Stimulated activated CD4-positive, alpha-beta T cell treated with anti-CD3 and anti-CD28 coated beads, Interleukin-12 subunit alpha, Interleukin-12 subunit beta, amount 100 ng/mL, for 48 hours (primary cell): ENCODE data around the gene THRB.

Source experiments
- DNase-seq, 3 donors: peaks; one replicate each; pipeline ENCODE4 v3.0.0-alpha.2; 2020; ENCODE audit warnings: low read depth in 2 of 3, low spot score in 1 of 3

THRB gene

DNA sequence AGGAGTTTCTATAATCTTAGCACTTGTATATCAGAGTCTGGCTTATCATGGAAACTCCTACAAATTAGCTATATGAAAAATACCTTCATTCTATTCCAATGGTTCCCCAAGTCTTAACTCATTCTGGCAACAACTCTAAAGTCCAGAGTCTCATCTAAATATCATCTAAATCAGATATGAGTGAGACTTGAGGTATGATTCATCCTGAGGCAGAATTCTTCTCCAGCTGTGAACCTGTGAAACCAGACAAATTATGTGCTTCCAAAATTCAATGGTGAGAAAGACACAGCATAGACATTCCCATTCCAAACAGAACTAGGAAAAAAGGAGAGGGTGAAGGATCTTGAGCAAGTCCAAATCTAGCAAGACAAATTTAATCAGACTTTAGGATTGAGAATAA lies 138.8 kb downstream of the THRB start:
- DNase-seq = no peak

DNA sequence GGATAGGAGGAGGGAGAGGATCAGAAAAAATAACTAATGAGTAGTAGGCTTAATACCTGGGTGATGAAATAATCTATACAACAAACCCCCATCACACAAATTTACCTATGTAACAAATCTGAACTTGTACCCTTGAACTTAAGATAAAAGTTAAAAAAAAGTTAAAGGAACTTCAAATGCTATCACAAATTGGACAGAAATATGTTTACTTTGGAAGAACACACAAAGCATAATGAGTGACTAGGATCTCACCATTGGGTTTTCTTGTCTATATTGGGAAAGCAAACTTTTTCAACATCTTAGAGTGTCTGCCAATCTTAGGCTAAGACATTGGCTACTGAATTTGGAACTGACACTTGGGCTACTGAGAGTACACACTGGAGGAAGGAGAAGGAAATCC lies 140.4 kb downstream of the THRB start:
- no peak for DNase-seq

DNA sequence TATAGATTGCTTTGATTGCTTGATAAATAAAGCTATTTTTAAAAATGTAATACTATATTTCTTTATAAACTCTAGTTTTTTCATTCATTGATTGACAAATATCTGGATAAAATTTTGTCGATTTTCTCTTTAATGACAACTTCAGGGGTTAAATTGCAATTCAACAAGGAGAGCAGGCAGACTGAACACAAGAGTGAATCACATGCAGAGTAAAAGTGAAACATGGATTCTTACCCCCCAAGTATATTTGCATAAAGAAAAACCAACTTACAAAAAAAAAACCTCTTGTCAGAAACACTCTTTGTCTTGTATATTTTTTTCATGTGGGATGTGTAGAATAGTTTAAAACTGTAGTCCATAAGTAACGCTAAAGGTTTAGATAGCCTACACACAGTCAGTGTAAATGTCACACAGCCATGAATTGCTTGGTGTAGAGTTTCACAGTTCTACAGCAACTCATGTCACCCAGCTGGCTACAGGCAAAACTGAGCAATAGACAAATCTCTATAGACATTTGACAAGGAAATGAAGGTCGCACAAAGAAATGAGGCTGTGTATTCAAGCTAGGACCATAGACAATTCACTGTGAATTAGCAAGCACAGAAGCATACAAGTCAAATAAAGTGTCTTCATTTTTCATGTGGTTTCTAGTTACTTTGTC lies 141.6 kb downstream of the THRB start:
- no peak for DNase-seq

DNA sequence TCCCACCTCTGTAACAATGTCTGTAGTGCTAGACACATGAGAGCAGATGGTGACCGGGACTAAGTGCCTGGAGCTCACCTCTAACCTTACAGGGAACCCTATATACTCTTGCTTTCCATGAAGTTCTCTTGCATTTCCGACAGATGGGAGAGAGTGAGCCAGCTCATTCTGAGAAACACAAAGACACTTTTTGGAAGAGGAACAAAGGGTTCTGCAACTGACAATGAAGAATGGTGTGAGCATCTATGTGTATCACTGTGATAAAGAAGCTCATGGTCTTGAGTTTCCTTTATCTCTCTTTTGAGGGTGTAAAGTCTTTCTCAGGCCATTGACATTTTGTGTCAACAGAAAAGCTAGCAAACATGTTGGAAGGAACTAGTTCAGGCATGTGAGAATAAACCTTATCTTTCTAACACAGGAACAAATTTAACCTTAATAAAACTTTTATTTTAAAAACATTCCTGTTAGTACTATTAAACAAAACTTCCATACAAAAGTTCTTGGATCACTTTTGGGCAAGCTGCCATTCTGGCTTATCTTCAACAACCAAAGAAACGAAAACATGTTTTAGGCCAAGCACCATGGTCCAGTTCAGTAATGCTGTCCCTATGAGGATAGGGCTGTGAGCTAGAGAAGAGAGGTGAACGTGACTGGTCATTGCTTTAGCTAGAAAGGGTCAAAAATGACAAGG lies 142.7 kb downstream of the THRB start:
- no peak for DNase-seq

DNA sequence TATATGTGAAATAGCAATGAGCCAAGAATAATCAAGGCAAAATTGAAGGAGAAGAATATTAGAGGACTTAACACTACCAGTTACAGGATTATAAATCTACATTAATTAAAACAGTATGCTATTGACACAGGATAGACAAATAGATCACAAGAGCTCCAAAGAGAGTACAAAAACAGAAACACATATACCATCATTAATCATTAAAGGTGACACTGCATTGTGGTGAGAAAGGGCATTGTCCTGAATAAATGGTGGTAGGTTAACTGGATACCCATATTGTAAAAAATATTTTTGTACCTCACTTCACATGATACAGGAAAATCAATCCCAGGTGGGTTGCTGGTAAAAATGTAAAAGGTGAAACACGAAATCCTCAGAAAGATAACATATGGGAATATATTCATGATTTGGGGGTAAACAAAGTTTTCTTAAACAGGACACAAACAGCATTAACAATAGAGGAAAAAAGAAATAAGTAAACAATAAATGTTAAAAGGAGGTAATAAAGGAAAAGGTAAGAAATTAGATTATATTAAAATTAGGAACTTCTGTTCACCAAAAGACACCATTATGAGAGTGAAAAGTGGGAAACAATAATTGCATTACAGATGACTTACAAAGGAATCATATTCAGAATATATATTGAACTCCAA lies 145.2 kb downstream of the THRB start:
- no peak for DNase-seq

DNA sequence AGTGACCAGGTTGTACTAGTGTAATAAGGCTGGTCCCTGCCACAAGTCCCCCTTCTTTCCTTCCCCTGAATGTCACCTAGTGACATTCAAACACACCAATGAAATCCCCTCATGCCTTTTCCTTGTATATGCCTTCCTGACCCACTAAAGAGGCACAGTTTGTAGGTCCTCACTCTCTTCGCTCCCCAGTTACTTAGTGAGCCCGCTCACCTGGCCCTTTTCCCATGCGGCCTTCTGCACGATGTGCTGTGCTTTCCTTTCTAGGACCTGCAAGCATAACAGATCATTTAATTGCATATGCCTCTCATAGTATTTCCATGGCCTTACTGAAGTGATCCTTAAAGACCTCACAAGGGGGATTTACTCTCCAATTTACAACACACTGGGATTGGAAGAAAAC lies 146.3 kb downstream of the THRB start:
- no peak for DNase-seq

DNA sequence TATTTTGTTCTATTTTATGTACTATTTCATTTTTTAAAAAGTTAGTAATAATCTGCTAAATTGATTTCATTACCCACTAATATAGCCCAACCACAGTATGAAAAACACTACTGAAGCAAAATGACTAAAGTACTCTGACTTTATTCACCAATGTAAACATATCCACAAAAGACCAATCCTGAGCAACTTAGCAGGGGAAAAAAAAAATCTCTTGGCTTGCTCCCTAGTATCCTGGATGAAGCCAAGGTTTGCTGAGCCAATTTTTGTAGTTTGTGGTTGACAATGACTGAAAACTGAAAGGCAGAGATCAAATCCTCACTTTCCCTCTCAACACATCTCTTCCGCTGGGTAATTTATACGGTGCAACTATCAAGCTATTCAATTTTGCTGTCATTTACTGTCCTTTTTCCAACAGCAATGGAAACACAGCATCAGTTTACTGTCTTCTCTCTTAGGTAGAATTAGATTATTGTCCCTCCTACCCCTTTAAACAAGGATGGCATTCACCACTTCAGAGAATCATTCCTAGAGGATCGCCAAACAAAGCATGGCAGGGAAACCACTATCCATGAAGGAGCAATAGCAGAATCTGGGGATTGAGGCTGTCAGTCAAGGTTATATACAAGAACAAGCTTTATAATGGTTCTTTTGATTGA lies 149.7 kb downstream of the THRB start:
- DNase-seq = no peak

DNA sequence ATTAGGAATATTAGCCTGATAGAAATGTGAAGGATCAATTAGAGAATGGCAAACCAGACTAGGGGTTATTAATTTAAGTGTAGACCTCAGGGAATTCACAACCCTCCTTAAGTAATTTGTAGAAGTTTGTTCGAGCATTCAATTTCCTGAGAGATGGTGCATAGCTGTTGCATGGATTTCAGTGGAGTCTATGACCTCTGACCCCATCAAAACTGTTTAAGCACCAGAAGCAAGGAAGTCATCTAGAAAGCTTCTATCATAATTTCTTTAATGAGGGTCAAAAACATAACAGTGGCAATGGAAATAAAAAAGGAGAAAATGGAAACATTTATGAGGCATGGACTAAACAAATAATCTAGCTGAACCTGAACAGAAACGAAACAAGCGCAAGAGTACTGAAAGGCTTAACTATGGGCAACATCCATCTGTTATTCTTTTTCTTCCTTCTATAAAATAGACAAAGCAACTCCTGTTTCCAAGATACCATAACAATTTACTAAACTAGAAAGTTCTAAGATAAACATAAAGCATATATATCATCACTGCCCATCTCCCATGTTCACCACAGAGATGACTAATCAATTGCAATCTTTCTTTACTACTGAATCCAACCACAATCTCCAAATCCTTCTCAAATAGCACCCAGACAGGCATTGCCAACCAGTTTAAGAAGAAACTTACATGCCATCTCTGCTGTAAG lies 151.4 kb downstream of the THRB start:
- no peak for DNase-seq

DNA sequence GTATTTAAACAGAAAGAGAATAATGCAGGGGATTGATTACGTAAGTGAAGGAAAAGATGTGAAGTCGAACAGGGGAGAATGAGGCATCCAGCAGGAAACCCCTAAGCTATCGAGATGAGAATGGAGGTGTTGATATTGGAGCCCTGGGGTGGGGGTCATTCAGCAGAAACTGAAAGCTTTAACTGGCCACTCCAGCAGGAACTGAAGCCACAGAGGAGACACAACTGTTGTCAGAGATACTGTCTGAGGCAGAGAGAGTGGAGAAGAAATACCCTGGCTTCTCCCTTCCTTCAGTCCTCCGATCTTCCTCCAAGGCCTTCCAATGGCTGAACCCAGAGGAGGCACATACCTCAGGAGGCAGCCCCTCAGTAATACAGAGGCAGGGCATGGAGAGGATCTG lies 152.4 kb downstream of the THRB start:
- no peak for DNase-seq

DNA sequence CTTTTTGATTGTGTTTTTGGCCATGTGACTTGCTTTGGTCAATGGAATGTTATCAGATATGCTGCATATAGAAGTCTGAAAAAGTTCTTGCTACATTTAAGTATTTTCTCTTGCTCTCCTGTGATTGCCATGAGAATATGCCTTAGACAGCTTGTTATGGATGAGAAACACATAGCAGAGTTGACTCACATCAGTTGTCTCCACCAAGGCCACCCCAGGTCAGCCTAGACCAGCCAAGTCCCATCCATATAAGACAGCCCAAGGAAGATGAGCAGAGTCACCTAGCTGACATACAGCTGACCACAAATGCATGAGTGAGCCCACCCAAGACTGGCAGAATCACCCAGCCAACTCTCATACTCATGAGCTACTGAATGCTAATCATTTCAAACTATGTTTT lies 153.0 kb downstream of the THRB start:
- DNase-seq = no peak

DNA sequence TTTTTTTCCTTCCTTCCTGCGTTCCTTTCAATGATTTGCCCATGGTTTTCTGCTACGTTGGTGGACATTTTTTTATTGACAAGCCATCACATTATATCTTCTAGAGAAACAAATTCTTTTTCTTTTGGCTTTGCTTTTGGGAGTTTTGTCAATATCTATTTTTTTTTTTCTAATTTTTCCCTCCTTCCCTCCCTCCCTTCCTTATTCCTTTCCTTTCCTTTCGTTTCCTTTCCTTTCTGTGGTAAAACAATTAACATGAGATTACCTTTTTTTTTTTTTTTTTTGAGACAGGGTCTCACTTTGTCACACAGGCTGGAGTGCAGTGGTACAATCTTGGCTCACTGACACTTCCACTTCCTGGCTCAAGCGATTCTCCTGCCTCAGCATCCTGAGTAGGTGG lies 153.7 kb downstream of the THRB start:
- DNase-seq = no peak

DNA sequence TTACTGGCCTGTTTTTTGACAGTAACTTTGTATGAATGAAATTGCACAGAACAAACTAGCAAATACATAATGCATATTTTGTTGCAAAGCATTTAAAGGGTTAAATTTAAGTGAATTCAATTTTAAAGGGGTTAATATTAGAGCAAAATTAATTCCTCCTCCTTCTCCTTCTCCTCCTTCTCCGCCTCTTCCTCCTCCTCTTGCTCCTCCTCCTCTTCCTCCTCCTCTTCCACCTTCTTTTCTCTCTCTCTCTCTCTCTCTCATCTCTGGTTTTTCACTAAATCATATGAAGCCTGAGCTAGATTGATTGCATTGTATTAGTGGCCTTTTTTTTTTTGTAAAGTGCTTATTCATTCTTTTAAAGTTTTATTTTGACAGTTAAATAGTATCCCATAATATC lies 154.5 kb downstream of the THRB start:
- DNase-seq = no peak

DNA sequence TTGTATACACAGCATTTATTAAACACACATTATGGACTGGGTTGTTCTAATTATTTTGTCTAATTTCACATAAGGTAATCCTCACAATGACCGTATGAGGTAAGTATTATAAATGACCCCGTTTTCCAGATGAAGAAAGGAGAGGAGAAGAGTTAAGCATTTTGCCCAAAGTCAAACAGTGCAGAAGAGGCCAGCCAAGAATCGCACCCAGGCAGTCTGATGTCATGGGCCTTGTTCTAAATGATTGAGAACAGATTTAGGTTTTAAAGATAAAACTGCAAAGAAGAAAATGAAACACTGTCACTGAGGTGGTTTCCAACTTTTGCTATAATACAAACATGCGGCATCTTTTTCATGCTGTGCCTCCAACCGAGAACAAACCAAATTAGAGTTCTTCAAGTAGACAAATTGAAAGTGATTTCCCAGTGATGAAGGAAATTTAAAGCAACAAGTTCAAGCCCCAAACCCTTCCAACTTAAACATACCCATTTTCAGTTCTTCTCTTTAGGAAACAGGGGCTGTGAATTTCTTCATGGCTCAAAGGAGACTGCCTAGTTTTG lies 155.3 kb downstream of the THRB start:
- no peak for DNase-seq

DNA sequence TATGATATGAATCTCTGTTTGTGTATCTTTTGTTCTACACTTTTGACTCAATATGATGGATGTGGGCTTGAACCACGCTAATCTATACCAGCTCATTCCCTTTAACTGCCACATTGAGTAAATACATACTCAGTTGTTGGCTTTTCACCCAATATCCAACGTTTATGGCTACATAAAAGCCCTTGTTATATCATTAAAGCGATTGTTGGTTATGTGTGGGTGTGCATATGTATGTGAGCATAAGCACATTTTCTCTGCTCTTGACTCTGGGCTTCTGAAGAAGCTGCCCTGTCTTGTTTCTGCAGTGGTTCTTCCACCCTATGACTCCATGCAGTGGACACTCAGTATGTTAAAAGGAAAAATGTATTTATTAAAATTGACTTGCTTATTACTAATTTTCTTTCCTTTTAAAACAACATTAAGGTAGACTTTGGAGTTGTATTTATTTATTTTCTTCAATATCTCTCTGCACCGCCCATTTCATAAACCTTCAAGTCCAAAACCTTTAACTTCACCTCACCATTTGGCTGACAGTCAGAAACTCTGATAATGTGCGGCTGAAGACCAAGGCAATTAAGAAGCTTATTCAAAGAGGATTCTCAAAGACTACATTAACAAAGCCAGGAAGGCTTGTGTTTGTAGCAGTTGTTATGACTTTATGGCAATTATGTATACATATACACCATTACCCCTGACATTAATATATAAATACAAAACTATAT lies 156.1 kb downstream of the THRB start:
- no peak for DNase-seq

DNA sequence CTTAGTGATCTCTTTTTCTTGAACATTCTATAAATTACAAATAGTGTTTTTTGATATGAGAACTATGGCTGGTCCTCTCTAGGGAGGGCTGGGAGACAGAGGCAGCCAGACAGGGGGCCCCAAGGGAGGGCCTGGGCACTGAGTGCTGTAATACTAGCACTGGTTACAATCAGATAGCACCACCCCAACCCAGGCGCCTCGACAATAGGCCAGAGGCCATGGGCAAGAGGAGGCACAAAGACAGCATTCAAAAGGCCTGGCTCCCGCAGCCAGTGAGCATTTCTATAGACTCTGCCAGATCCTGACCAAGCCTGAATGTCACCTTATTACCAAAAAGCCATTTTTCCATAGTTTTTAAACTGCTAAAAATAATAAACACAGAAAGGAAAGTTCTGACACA lies 158.5 kb downstream of the THRB start:
- no peak for DNase-seq

DNA sequence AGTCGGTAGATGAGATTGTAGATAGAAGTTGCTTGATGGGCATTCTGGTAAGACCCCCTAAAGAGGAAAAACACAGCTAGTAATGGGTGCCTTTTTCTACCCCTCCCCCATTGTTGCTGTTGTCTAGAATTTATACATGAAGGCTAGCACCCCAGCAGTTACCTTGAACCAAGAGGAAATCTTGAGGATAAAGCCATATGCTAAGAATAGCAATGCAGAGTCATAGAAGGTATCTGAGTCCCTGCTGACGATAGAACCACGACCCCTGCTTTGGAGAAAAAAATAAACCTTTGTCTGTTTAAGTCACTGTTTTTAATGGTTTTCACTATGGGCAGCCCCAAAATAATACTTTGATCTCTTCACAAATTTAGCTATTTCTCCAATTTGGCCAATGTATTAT lies 162.6 kb downstream of the THRB start:
- DNase-seq = no peak

DNA sequence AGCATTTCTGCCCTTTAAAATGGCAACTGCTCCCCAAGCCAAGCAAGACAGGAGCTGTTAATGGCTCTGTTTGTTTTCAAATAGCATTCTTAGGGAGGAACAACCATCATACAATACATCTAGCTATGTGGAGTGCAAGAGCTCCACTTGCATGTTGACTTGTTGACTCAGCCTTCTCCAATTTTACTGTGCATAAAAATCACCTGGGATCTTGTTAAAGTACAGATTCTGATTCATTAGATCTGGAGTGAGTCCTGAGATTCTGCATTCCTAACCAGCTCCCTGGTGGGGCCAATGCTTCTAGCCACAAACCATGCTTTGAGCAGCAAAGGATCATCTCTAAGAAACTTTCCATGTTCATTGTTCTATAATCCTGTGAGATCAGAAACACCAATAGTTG lies 171.4 kb downstream of the THRB start:
- no peak for DNase-seq

DNA sequence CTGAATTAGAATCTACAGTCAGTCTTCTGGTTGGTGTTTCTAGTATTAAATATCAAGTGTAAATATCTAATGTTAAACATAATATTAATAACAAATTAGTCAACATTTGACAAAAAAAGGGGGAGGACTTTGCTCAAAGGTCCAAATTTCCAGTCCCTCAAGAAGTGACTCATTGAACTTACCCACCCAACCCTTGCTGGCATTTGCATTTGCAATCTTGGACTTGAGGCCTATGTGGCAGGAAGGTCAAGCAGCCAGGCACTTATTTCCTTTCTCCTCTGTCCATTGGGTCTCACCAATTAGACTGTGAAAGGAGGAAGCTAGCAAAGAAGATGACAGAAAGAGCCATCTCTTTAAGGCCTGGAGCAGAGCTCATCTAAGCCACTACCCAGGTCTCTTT lies 174.0 kb downstream of the THRB start:
- no peak for DNase-seq

DNA sequence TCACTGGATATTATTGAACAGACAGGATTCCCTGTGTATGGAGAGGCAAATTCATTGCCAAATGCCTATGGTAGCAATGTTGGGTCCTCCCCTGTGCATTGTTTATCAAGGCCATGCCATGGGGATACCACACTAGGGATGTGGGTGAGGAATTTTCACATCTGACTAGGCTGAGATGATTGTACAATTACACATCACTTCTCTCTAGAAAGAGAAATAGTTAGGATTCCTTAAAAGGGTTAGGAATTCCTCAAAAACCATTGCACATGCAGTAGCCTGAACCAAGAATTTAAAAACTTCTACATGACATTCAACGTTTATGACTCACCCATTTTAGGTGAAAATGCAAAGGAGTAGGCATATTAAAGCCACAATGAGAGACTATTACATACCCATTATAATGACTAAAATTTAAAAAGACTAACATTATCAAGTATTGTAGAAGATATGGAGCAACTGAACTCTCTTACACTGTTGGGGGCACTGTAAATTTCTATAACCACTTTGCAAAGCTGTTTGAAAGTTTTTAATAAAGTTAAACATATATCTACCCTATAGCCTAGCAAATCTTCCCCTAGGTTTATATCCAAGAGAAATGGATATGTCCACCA lies 175.9 kb downstream of the THRB start:
- no peak for DNase-seq

DNA sequence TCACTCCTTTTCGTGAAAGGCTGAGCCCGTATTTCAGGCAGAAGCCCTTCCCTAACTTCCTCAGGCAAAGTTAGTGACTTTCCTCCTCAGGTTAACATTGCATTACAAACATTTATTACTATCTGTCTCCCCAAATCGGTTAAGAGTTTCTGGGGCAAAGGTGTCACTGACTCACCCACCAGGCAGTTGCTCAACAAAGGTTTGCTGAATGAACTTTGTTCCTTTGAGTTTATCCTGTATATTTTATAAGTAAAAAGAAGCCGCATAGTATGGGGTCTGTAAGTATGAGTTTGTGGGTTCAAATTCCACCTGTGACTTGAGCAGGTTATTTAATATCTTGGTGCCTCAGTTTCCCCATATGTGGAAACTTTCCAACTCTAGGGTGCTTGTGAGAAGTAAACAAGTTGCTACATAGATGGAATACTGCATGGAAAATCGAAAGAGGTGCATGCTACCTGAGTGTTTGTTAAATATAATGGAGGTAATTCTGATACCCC lies 177.7 kb downstream of the THRB start:
- no peak for DNase-seq
